Right lobe of liver (tissue), 4 donors: ENCODE data around the gene AGPAT2.

Source experiments
- POLR2A ChIP-seq: fragments of 450-650 bp; IDR thresholded peaks from one replicate; pipeline ENCODE4 v1.6.1; 2017; ENCODE audit warnings: antibody characterized with exemption, mild to moderate bottlenecking
- TF ChIP-seq, protein P1 (sequence below), 4 donors: fragments of 200-600 bp in 3 of 4; fragments of 450-650 bp in 1 of 4; IDR thresholded peaks; one replicate each; pipeline versions ENCODE4 v1.5.1 to v1.8.0; 2016 to 2022; ENCODE audit warnings: antibody characterized with exemption in 4 of 4, mild to moderate bottlenecking in 2 of 4
- donor health status: DM: no; HTN: no; CAD: no.
- donor health status: DM: no; HTN: no; CAD: no.
- donor health status: DM: no; HTN: yes; CAD: no.

DNA sequence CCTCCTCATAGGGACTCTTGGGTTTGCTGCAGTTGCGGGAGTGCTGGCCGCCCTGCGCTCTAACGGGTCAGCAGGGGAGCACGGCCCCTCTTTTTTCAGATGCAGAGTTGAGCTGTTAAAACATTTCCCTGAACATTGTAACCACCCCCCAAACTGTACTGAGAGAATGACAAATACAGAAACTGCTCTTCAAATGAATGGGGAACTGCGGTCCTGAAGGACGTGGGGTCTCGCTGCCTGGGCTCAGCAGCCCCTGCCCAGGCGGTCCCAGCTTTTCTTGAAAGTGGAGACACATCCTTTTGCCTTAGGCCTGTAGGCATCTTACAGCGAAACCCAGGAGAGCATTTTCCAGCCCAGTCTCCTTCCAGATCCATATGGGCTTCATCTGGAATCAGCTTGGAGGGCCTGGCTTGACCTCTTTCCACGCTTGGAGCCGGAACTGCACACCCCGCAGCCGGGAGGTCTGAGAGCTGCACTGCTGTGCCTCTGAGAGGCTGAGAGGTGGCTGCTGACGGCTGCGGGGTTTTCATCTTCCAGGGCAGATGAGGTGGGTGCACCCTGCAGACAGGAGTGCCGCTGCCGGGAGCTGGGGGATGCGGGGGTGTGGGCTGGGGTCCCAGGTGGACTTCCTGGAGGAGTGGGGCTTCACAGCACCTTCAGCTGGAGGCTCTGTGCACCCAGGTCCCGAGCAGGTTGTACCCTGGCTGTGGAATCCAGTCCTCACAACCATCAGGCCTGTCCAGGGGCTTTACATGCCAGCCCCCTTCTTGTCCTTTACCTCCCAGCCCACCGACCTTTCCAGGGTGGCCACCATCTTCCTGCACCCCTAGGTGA is 1.2 kb upstream of the AGPAT2 start:
- TF ChIP-seq, protein P1, sequence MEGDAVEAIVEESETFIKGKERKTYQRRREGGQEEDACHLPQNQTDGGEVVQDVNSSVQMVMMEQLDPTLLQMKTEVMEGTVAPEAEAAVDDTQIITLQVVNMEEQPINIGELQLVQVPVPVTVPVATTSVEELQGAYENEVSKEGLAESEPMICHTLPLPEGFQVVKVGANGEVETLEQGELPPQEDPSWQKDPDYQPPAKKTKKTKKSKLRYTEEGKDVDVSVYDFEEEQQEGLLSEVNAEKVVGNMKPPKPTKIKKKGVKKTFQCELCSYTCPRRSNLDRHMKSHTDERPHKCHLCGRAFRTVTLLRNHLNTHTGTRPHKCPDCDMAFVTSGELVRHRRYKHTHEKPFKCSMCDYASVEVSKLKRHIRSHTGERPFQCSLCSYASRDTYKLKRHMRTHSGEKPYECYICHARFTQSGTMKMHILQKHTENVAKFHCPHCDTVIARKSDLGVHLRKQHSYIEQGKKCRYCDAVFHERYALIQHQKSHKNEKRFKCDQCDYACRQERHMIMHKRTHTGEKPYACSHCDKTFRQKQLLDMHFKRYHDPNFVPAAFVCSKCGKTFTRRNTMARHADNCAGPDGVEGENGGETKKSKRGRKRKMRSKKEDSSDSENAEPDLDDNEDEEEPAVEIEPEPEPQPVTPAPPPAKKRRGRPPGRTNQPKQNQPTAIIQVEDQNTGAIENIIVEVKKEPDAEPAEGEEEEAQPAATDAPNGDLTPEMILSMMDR (IDR thresholded peaks at IDR 0.05), result no peak
- TF ChIP-seq POLR2A, result no peak
